D721Med (cell line): ENCODE data around the gene HLA-G.
"Not testable (repeated sequence)": the region's sequence is repeated elsewhere in the genome, so short reads cannot be mapped to it uniquely, and the experiment has no call there.

Experiments used
- DNase-seq: peaks from one replicate; pipeline ENCODE4 v3.0.0; 2011; ENCODE audit warnings: low spot score; ENCODE audit not compliant: insufficient read length
- FAIRE-seq: peaks from 2 replicates; lab custom pipeline; 2011; peaks lifted over from hg19 to GRCh38; lab: Jason Lieb, UNC
- CTCF ChIP-seq: IDR thresholded peaks from 2 replicates; pipeline ENCODE4 v1.5.1; 2012; ENCODE audit warnings: mild to moderate bottlenecking, control low read depth; ENCODE audit not compliant: insufficient read depth; ENCODE audit errors: missing control alignments

The HLA-G gene

GRCh38 chr6:29827579-29828470 lies at the start of gene HLA-G:
Gene HLA-G, plus strand, starts transcription at chr6:29827825. Its CDS starts 20 bp downstream, at chr6:29827845.
- no peak for TF ChIP-seq CTCF
- no peak for FAIRE-seq
- no peak for DNase-seq

GRCh38 chr6:29780019-29780698 lies 47.5 kb upstream of the HLA-G start:
- not testable (repeated sequence) for DNase-seq, FAIRE-seq

DNA sequence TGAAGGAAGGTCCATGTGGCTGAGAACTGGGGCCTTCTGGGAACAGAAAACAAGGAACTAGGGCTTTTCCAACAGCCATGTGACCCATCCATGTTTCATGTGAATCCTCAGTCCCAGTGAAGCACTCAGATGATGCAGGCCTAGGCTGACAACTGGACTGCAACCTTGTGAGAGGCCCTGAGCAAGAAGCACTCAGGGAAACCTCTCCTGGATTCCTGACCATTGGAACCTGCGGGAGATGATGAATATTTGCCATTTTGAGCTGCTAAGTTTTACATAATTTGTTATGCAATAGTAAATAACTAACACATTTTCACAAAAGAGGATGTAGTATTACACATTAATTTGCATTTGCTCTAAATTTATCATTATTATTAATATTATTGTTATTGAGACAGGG lies 38.4 kb upstream of the HLA-G start:
- FAIRE-seq (no peak), DNase-seq (no peak)
- TF ChIP-seq CTCF: no peak

GRCh38 chr6:29790626-29791025 lies 37.0 kb upstream of the HLA-G start:
- DNase-seq (no peak), FAIRE-seq (no peak)
- TF ChIP-seq CTCF: no peak

DNA sequence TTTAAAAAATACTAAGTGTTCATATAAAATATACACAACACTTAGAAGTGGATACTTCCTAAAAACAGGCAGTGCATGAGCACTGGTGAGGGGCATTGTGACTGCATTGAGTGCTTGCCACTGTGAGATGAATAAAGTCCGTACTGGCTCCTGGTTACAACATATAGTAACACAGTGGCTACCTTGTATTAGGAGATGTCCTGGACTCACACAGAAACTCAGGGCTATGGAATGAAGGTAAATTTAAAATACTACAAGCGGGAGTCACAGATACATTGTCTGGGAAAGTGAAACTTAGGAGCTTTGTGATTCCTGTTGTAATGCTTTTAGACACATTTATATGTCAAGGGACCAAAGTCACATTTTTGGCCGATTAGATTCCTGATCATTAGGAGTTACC lies 36.5 kb upstream of the HLA-G start:
- DNase-seq (no peak), FAIRE-seq (no peak)
- no peak for TF ChIP-seq CTCF

DNA sequence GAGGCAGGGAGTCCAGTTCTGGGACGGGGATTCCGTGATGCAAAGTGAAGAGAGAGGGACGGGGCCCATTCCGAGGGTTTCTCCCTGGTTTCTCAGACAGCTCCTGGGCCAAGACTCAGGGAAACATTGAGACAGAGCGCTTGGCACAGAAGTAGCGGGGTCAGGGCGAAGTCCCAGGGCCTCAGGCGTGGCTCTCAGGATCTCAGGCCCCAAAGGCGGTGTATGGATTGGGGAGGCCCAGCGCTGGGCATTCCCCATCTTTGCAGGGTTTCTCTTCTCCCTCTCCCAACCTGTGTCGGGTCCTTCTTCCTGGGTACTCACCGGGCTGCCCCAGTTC lies 35.9 kb upstream of the HLA-G start:
- DNase-seq: no peak
- FAIRE-seq: no peak
- TF ChIP-seq CTCF: no peak

DNA sequence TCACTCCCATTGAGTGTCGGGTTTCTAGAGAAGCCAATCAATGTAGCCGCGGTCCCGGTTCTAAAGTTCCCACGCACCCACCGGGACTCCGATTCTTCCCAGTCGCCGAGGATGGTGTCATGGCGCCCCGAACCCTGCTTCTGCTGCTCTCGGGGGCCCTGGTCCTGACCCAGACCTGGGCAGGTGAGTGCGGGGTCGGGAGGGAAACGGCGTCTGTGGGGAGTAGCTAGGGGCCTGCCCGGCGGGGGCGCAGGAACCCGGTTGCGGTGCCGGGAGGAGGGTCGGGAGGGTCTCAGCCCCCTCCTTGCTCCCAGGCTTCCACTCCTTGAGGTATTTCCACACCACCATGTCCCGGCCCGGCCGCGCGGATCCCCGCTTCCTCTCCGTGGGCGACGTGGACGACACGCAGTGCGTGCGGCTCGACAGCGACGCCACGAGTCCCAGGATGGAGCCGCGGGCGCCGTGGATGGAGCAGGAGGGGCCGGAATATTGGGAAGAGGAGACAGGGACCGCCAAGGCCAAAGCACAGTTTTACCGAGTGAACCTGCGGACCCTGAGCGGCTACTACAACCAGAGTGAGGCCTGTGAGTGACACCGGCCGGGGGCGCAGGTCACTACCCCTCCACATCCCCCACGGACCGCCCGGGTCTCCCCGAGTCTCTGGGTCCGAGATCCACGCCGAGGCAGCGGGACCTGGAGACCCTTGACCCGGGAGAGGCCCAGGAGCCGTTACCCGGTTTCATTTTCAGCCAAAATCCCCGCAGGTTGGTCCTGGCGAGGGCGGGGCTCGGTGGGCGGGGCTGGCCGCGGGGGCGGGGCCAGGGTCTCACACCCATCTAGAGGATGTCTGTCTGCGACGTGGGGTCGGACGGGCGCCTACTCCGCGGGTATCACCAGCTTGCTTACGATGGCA lies 35.2 kb upstream of the HLA-G start:
- TF ChIP-seq CTCF: no peak
- no peak for DNase-seq
- FAIRE-seq: no peak
